ENCODE measurements around the gene PGBD5. TPM values are rescaled to one million over a fixed set of nuclear protein-coding genes. Genes with fewer than 3 reads are reported as not detected.

Gene PGBD5
- total and polyA plus RNA-seq, 9 of the 15 experiments (the other 6 are each of a cell fraction or from before 2014, with no cell fraction given), result under 0.01 to 0.40 (median 0.10) TPM; not detected in 3

GRCh38 chr1:230276401-230276800 is 149.7 kb downstream of the PGBD5 start (continued):
- no peak for TF ChIP-seq STAT6 (CRISPR knock-in tag; IDR thresholded peaks at IDR 0.05)
- TF ChIP-seq ZNF277 (CRISPR knock-in tag; IDR thresholded peaks at IDR 0.05; ENCODE audit: borderline replicate concordance), result no peak
- TF ChIP-seq WHSC1 (IDR thresholded peaks at IDR 0.05; ENCODE audit: low read length), result no peak
- no peak for TF ChIP-seq ZNF740 (CRISPR knock-in tag; IDR thresholded peaks at IDR 0.05)
- no peak for TF ChIP-seq ZNF740 (tag; IDR thresholded peaks at IDR 0.05)
- TF ChIP-seq KHSRP (IDR thresholded peaks at IDR 0.05), result no peak

Measured in K562 (cell line).